ENCODE data around the gene CD207.
"Not testable (repeated sequence)": the region's sequence is repeated elsewhere in the genome, so short reads cannot be mapped to it uniquely, and the experiment has no call there.

The CD207 gene

GRCh38 chr2:70828914-70829824 lies 6.4 kb downstream of the CD207 start:
- no peak for FAIRE-seq

GRCh38 chr2:70828115-70828514 lies 7.5 kb downstream of the CD207 start:
- FAIRE-seq = no peak

DNA sequence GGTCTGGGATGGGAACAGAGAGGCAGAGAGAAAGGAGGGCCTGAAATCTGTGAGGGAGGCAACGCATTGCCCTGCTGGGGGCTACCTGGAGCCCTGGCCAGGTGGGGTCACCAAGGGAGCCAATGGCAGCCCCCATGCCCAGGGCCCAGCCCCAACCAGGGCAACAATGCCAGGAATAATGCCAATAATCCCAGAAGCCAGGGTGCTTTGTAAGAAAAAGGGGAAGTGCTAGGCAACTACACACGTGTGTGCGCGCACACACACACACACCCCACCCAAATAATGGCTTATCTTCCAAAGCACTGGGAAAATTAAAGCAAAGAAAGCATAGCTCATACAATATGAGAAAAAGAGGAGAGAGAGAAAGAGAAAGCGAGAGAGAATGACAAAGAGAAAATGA lies 8.2 kb downstream of the CD207 start:
- FAIRE-seq = no peak

GRCh38 chr2:70826696-70827350 lies 8.8 kb downstream of the CD207 start:
- no peak for FAIRE-seq

DNA sequence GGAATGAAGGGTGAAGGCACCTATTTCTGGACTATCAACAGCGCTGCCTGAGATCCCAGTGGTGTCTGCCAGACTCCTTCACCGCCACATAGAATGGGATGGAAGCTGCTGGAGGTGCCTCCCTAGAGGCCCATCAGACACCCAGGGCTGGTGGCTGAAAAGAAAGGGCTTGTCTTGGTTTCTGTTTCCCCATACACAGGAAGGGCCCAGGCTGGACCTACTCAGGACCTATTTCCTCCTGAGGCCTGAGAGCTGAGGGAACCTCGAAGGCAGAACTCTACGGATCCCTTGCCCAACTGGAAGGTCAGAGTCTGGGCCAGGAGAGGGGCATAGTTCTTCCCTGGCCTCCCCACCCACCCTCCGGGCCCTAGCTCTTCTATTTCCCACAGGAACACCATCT lies 12.4 kb downstream of the CD207 start:
- FAIRE-seq = no peak

DNA sequence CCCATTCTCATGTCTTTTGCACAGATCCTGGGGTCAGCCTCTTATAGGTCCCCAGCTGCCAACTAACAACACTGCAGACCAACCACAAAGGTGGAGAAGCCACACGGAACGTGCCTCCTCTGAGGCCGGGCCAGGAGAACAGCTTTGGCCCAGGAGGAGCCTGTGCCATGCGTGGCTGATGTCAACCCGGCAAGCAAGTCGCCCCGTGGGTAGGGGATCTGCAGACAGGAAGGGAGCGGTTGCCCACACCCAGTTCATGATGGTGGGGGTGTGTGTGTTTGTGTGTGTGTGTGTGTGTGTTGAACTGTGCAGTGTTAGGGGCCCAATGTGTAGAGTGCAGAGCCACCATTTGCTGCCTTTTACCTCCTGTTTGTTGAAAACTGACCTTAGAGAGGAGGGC lies 12.8 kb downstream of the CD207 start:
- no peak for FAIRE-seq

DNA sequence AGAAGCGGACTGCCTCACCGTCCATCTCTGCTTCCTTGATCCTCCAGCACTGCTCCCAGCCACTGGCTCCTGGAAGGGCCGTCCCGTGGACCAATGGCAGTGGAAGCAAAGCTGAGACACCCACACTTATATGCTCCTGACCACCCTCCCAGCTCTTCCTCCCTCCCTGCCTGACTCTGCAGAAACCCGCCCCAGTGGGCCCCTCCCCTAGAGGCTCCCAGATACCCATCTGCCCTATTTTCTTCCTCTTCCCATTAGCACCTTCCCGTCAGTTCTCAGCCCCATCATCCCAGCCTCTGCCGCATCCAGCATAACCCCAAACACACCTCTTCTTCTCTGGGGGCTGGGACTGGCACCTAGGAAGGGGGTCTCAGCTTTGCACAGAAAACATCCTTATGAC lies 15.1 kb downstream of the CD207 start, which contains the start of gene CLEC4F:
TSS of gene CLEC4F (minus strand) at position 101 of the 400 bp plus-strand sequence. CDS start at position 25, 76 bp downstream.
- FAIRE-seq = no peak

DNA sequence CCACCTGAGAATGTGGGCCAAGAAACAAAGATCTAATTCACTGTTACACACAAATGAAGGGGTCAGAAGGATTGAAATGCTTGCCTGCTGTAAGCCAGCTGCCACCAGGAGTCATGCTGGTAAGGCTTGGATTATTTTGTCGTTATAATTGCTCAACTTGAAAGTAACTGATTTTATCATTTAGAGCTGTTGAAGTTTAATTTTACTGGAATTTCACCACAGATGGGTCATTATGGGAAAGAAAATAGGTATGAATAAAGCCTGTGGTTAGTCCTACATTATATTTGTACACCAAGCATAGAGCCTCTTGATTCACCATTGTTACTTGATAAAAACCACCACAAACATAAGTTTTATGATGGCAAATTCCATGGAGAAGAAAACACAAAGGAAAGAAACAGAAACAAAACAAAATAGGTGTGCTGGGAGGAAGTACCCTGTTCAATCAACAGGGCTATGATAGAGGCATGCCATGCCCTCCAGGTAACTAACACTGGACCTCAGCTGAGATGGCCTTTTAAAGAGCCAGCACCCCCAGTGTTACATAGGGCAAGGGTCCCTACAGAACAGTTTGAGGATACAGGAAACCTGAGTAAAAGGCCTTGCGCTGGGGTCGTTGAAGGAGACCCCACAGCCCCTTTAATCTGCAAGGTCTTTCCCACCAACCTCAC lies 18.2 kb downstream of the CD207 start:
- FAIRE-seq = no peak

DNA sequence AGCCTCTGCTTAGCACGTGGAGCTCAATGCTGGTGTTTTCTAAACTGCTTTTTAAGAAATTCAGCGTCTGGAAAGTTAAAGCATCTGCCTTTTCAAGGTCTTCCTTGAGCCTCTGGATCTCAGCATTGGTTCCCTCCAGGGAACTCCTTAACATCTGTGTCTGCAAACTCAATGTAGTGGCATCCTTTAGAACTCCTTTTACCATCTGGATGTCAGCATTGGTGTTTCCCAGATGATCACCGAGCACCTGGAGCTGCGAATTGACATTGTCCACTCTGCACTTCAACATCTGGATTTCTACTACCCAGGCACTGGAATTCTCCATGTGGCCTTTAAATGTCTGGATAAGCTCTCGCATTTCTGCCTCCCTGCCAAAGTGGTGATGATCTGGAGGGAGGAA lies 18.9 kb downstream of the CD207 start:
- FAIRE-seq = no peak

DNA sequence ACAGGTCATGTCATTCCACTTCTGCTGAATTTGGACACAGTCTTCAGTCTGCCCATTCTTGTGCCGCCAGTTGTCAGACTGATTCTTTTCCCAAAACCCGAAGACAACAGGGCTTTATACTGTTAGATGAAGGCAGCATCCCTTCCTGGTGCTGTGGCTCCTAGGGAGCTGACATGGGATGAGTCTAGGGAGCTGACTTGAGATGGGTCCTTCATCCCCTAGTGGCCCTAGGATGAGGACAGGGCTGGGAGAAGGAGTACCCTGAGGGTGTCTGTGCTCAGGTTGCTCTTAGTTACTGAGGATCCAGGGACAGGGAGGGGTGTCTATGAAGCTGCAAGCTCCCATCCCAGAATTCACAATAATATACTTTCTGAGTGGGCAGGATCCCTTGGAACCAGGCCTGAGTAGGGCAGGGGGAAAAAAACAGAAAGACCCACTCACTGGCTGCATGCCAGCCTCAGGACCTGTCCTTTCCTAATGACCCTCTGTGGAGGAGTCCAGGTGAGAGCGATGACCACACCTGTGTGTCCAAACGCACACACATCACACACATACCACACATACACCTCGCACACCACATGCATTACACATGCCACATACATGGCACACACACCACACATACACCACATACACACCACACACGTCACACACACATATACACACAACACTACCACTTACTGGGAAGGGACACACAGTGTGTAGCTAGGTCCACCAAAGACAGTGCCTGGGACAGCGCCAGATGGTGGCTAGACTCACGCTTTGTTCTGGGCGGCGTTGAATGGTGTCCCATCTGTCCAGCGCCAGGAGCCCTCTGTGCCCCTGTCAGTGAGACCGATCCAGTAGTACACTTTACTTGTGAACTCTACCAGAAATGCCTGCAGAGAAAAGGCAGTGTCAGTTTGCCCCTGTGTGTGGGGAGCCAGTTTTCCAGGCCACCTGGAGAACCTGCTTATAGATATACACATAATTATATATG lies 26.3 kb downstream of the CD207 start:
- no peak for FAIRE-seq

DNA sequence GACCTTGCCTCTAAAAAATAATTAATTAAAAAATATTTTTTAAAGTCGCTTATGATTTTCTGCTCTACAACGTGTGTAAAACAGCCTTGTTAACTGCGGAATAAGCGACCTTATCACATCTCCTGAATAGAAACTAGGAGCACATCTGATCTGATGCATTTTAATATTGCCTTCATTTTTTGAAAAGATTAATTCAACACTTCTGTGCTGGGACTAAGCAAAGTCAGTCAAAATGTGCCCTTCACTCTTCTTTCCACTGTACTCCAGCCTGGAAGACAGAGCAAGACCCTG lies 27.8 kb downstream of the CD207 start:
- FAIRE-seq = no peak

DNA sequence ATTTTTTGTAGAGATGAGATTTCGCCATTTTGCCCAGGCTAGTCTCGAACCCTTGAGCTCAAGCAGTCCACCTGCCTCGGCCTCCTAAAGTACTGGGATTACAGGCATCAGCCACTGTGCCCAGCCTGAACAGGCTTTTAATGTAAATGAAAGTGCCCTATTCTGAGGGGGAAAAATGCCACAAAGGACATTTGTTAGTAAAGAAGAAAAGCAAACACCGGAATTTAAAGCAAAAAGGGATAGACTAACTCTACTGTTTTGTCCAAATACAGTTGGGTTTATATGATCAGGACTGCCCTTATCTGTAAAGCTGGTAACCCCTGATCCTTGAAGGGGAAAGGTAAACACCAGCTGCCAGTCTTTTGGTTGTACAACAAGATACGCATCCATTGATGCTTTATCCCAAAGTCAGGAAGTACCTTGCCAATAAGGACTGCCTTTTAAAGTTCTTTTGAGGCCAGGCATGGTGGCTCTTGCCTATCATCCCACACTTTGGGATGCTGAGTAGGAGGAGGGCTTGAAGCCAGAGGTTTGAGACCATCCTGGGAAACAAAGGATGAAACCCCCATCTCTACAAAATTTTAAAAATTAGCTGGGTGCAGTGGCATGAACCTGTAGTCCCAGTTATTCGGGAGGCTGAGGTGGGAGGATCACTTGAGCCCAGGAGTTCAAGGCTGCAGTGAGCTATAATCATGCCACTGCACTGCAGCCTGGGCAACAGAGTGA lies 28.4 kb downstream of the CD207 start:
- no peak for FAIRE-seq

GRCh38 chr2:70806620-70807019 lies 29.0 kb downstream of the CD207 start:
- no peak for FAIRE-seq

DNA sequence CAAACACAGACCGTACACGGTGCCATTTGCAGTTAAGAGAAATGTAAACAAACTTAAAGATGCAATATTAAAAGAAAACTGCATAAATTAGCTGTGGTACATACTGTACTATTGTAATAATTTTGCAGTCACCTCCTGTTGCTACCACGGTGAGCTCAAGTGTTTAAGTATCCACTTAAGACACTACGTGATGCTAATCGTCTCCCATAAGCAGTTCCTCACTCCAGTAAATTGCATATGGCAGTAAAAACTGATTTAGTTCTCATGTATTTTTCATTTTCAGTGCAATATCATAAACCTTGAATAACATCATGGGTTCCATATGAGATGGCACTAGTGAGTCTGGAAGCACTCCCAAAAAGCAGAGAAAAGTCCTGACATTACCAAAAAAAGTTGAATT lies 29.6 kb downstream of the CD207 start:
- no peak for FAIRE-seq

DNA sequence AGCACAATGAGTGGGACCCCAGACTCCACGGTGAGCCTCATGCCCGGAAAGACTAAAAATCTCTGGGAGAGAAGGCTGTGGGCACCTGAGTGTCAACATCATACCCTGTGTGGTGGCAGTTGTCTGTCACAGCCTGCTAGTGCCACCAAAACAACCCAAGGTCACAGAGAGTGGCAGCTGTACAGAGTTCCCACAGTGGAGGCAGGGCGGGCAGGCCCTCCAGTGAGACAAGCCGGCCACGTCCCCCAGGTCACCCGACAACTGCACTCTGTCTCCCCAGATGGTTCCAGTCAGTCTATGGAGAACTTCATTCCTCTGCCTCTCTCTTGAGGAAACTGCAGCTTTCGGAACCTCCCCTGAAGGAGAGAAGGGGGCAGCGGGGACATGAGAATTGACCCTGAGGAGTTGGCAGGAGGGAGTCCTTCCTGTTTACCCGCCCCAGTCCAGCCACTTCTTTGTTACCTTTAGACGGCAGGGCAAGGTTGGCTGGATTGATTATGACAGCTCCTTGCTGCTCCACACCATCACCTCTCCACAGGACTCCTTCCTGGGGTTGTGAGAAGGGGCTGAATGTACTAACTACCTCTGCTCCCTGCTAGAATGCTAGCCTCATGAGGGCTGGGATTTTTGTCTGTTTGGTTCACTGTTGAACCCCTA lies 33.9 kb downstream of the CD207 start:
- FAIRE-seq = no peak

DNA sequence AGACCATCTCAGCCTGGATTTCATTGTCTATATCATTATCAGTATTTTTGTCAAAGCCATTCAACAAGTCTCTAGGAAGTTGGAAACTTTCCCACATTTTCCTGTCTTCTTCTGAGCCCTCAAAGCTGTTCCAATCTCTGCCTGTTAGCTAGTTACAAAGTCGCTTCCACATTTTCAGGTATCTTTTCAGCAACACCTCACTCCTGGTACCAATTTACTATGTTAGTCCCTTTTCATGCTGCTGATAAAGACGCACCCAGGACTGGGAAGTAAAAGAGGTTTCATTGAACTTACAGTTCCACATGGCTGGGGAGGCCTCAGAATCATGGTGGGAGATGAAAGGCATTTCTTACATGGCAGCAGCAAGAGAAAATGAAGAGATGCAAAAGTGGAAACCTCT lies 35.9 kb downstream of the CD207 start:
- FAIRE-seq = no peak

DNA sequence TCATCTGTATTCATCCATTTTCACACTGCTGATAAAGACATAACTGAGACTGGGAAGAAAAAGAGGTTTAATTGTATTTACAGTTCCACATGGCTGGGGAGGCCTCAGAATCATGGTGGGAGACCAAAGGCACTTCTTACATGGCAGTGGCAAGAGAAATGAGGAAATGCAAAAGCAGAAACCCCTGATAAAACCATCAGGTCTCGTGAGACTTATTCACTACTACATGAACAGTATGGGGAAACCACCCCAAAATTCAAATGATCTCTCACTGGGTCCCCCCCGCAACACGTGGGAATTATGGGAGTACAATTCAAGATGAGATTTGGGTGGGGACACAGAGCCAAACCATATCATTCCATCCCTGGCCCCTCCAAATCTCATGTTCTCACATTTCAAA lies 37.6 kb downstream of the CD207 start:
- FAIRE-seq = not testable (repeated sequence)

DNA sequence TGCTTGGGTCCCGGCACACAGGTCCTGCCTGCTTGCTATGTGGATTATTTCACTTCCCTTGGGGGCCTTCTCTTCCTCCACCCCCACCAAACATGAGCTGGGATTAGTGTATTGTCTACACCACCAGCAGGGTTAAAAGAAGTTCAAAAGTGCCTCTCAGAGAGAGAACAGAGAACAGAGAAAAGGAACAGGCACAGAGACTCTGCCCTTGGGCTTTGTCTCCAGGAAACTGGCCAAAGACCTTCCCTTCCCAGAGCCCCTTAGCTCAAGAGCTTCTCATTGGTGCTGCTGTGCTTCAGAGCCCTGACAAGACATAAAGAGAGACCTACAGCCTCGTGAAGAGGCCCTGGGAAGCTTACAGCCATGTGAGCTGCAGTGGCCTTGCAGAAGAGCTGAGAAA lies 38.1 kb downstream of the CD207 start:
- FAIRE-seq = no peak

- FAIRE-seq = no peak
Measured at GRCh38 chr2:70796262-70796661, 39.4 kb downstream of the CD207 start.

DNA sequence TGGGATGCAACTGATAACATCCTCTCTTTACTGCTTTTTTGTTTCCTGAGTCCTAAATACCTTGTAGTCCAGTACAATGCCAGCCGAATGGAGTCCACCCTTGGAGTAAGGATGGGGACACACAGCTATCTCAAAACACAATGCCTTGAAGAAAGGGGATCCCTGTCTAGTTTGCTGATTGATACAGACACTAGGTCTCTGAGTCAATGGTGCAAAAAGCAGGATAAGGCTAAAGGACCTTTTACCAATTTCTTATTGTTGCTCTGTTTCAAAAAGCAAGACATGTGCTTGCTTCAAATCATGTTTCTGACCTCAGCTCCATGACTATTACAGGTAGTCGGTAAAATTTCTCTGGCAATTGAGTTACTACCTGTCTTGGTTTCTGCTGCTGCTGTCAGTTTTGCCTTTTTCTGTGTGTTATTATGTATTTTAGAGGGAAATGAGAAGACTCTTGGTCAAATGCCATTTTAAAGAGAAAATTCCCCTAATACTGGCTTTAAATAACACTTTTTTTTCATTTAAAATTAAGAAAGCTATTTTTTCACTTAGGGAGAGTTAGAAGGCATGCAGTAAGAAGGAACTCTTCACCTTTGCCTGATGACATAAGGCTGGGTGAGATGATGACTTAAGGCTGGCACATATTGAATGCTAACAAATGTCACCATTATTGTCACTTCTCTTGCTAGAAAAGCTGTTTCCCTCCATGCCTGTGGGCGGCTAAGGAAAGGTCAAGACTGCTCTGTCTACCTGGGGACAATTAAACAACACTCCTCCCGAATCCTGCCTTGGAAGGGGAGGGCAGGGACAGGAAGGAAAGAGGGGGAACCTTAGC lies 40.2 kb downstream of the CD207 start:
- FAIRE-seq = no peak

DNA sequence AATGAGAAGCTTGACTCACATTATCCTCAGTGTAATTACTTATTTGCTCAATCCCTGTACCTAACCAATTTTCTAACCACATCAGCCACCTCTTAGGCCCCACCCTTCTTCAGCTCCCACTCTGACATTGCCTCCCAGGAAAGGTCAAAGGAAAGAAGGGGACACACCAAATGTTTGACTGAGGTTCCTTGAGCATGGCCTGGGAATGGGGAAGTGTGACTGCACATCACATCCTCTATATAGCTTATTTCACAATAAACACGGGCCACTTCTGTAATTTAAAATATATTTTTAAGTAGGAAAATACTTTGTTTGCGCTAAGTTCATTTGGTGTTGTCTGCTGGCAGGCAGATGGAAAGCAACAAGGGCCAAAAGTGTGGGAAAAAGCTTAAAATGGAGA lies 42.2 kb downstream of the CD207 start:
- no peak for FAIRE-seq

Measured in A204.1 (cell line).